Stimulated activated CD8-positive, alpha-beta memory T cell treated with anti-CD3 and anti-CD28 coated beads, Interleukin-2, amount 100 ng/mL, for 1 hour (primary cell): ENCODE measurements around the gene TLE2.
A peak's percentile ranks its signal among the peaks of the same experiment; 100 is the strongest.

Source experiments
- DNase-seq, 2 donors: peaks; one replicate each; pipeline ENCODE4 v3.0.0-alpha.2; 2020; ENCODE audit warnings: low read depth in 2 of 2

Gene TLE2

DNA sequence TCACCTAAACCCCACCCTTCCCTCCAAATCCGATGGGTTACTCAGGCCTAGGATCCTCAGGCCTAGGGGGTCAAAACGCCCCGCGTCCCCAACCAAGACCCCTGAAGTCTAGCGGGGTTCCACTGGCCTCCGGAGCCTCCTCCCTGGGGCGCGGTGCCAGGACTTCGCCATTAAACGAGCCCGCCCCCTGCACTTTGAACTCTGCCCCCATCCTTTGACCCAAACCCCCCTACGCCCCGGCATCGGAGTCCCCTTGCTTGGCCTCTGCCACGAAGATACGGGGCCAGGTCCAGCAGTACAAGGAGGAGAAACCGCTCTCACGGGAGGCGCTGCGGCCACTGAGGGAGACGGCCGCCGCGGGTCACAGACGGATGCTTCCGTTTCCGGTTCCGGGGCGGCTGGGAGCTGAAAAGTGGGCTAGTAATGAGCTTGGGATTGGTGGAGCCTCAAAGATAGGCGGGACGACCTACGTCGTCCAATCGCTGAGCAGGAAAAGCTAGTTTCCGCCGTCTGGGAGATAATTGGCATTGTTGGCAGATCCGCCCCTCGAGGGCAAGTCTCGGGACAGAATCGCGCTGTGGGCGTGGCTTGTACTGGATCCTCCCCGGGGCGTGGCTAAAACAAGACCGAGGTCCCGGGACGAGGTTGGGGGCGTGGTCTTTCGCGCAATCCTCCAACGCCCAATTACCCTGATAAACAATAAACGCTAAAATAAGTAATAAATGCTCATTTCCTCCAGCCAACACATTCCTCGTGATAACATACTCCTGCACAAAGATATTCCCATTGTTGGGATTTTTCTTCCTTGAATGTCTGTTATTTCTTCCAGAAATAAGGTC, 78.6 kb downstream of the TLE2 start:
- peak; percentile 100 for DNase-seq

DNA sequence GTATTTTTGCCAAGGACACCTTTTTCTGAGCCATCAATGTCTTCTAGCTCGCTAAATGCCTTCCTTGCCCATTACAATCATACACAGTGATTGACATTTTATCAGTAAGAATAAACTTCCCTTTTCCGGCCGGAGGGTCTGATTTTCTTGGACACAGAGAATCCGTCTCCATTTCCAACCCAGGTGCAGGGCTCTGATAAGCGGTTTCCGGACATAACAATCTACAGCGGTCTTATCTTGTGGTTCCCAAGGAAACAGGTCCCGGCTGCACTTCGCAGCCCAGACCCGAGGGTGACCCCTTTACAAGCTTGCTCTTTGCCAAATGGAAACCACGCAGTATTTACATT, 79.2 kb downstream of the TLE2 start:
- no peak for DNase-seq
